Adrenal gland (tissue), 12 donors: ENCODE data around the gene BOC. TPM values are rescaled to one million over a fixed set of nuclear protein-coding genes. Genes with fewer than 3 reads are reported as not detected.

Experiments used
- DNase-seq, 7 donors: peaks; one replicate each; pipeline ENCODE4 v3.0.0-alpha.2; 2019 to 2020
- H3K27ac ChIP-seq, 5 donors: fragments of 200-600 bp; sonication (generic) in 4 of 5; 1 replicate in 3 of 5; 2 replicates in 2 of 5; pipeline versions ENCODE4 v1.5.1 to v1.8.0; 2016 to 2020; ENCODE audit warnings: mild to moderate bottlenecking in 1 of 5
- H3K27me3 ChIP-seq: fragments of 200-600 bp; 2 replicates; pipeline ENCODE4 v1.8.0; 2021
- H3K36me3 ChIP-seq, 2 donors: fragments of 200-600 bp; replicated peaks in 1 of 2; 1 replicate in 1 of 2; 2 replicates in 1 of 2; pipeline versions ENCODE4 v1.5.1 to v1.8.0; 2018 to 2022
- H3K4me1 ChIP-seq, 2 donors: fragments of 200-600 bp; replicated peaks in 1 of 2; 1 replicate in 1 of 2; 2 replicates in 1 of 2; pipeline versions ENCODE4 v1.5.1 to v1.8.0; 2018 to 2021
- H3K4me3 ChIP-seq, 4 donors: fragments of 200-600 bp; sonication (generic) in 3 of 4; one replicate each; pipeline ENCODE4 v1.5.1; 2016 to 2018
- H3K9me3 ChIP-seq, 3 donors: fragments of 200-600 bp; sonication (generic) in 1 of 3; replicated peaks in 1 of 3; 1 replicate in 2 of 3; 2 replicates in 1 of 3; pipeline versions ENCODE4 v1.5.1 to v1.8.0; 2016 to 2021
- CTCF ChIP-seq, 6 experiments: fragments of 450-650 bp in 4 of 6; fragments of 200-600 bp in 2 of 6; sonication (generic) in 1 of 6; IDR thresholded peaks; 1 replicate in 5 of 6; 2 replicates in 1 of 6; pipeline versions ENCODE4 v1.5.1 to v1.8.0; 2016 to 2021; ENCODE audit warnings: antibody characterized with exemption in 6 of 6, mild to moderate bottlenecking in 2 of 6, moderate library complexity in 1 of 6
- POLR2A ChIP-seq, 2 donors: fragments of 450-650 bp; IDR thresholded peaks; one replicate each; pipeline ENCODE4 v1.6.1; 2017; ENCODE audit warnings: antibody characterized with exemption in 2 of 2, mild to moderate bottlenecking in 2 of 2, moderate library complexity in 1 of 2
- WGBS, 4 donors: extraction: QIAGEN DNeasy Blood & Tissue Kit in 2 of 4; methylation state at CpG; one replicate each; pipeline versions ENCODE4 v1.1.5 to v1.1.7; 2013 to 2017; 5-methylcytosine and 5-hydroxymethylcytosine counted together
- intact Hi-C, 2 donors: fragments of 100-400 bp; cut with DNase I; formaldehyde crosslinking; loops; one replicate each; pipeline versions ENCODE4 v1.14.1 to v1.15.0; 2022 to 2023
- polyA plus RNA-seq, 3 donors: library from polyadenylated mRNA; stranded (reverse); fragments of 200-250 nt in 2 of 3; fragments of 350-450 nt in 1 of 3; fragmentation: Illumina TruSeq in 1 of 3; extraction: RNeasy Lipid Tissue Mini Kit (QIAGEN cat#74804) in 1 of 3; gene quantifications; one replicate each; pipeline ENCODE4 v1.2.3, GENCODE V29; 2013 to 2014
- total RNA-seq, 9 donors: library from RNA; depleted of rRNA in 4 of 9; stranded (reverse); fragments of >200 nt in 4 of 9; fragments of 120-200 nt in 1 of 9; fragmentation: NEBNext Ultra II Directional in 1 of 9; extraction: Animal tissue kit (Norgen Biotek cat#: 25700) in 1 of 9; gene quantifications; one replicate each; pipeline versions ENCODE4 v1.1.0 to v1.2.4, GENCODE V29; 2013 to 2023
- donor health status: healthy with polysubstance abuse.
- donor health status: Bipolar disorder and iron deficiency.
- donor health status: DM: yes; HTN: yes; CAD: no.
- donor health status: DM: no; HTN: no; CAD: no.
- donor health status: DM: no; HTN: no; CAD: no.
- donor health status: DM: yes; HTN: yes; CAD: no.

Gene BOC
- total and polyA plus RNA-seq, 12 donors, result 1.9 to 22.3 (median 9.5) TPM

- no peaks in the 10 kb centered on the region for H3K27me3 ChIP-seq
- WGBS, 4 donors, result 75 to 89% (median 86%) methylated on average over 2 of the region's 2 CpGs
- H3K4me1 ChIP-seq, result peaks cover 0 to 19% of the 10 kb centered on the region in 2 donors
- no peak for TF ChIP-seq POLR2A (IDR thresholded peaks at IDR 0.05)
- TF ChIP-seq CTCF (IDR thresholded peaks at IDR 0.05), result no peak
- intact Hi-C loops, result no loop called here
- H3K9me3 ChIP-seq, result no peaks in the 10 kb centered on the region
- H3K36me3 ChIP-seq, result no peaks in the 10 kb centered on the region
- H3K4me3 ChIP-seq, result no peak overlapping the region
- peak overlapping the region in 3 of 5 donors; percentile 48 to 90 (median 72) for H3K27ac ChIP-seq
- no peak for DNase-seq
These were observed 64.2 kb downstream of the BOC start for GRCh38 chr3:113275583-113275928.

GRCh38 chr3:113275929-113276750 lies 64.8 kb downstream of the BOC start:
- Histone ChIP-seq H3K27me3 (no peaks in the 10 kb centered on the region), H3K9me3 (no peaks in the 10 kb centered on the region), H3K27ac (peak overlapping the region in 4 of 5 donors; percentile 30 to 90 (median 60)), H3K36me3 (no peaks in the 10 kb centered on the region), H3K4me1 (peaks cover 0 to 19% of the 10 kb centered on the region in 2 donors), H3K4me3 (peak overlapping the region in 1 of 4 donors; percentile 27)
- WGBS, 4 donors, result 53 to 61% (median 58%) methylated on average over 14 to 16 of the region's 16 CpGs
- TF ChIP-seq POLR2A (IDR thresholded peaks at IDR 0.05) (no peak), CTCF (IDR thresholded peaks at IDR 0.05) (no peak)
- DNase-seq, result peak in 3 of 7 donors; percentile 30 to 65 (median 39)
- intact Hi-C loops, result no loop called here

- no peaks in the 10 kb centered on the region for H3K9me3 ChIP-seq
- H3K27me3 ChIP-seq, result no peaks in the 10 kb centered on the region
- peak overlapping the region in 3 of 5 donors; percentile 30 to 90 (median 72) for H3K27ac ChIP-seq
- 61 to 76% (median 70%) methylated on average over 5 of the region's 5 CpGs for WGBS, 4 donors
- TF ChIP-seq POLR2A (IDR thresholded peaks at IDR 0.05) (no peak), CTCF (IDR thresholded peaks at IDR 0.05) (no peak)
- peak overlapping the region in 1 of 4 donors; percentile 27 for H3K4me3 ChIP-seq
- peaks cover 0 to 19% of the 10 kb centered on the region in 2 donors for H3K4me1 ChIP-seq
- H3K36me3 ChIP-seq, result no peaks in the 10 kb centered on the region
- intact Hi-C loops, result no loop called here
- no peak for DNase-seq
These were observed 65.4 kb downstream of the BOC start for GRCh38 chr3:113276751-113277080.

- Histone ChIP-seq H3K27ac (no peak overlapping the region), H3K4me3 (no peak overlapping the region), H3K36me3 (no peaks in the 10 kb centered on the region), H3K27me3 (no peaks in the 10 kb centered on the region), H3K9me3 (no peaks in the 10 kb centered on the region), H3K4me1 (peaks cover 0 to 19% of the 10 kb centered on the region in 2 donors)
- DNase-seq, result no peak
- no peak for TF ChIP-seq POLR2A (IDR thresholded peaks at IDR 0.05)
- TF ChIP-seq CTCF (IDR thresholded peaks at IDR 0.05), result no peak
- intact Hi-C loops, result no loop called here
- 59 to 82% (median 73%) methylated on average over 4 of the region's 4 CpGs for WGBS, 4 donors
These were observed 66.1 kb downstream of the BOC start for GRCh38 chr3:113277414-113277813.
